ENCODE results near the gene HPCA. TPM values are rescaled to one million over a fixed set of nuclear protein-coding genes. Genes with fewer than 3 reads are reported as not detected.

The HPCA gene
- total RNA-seq, 8 experiments from 2014 or later: 0.54 to 22.3 (median 9.0) TPM

Other genes with a start within 250 kb of the HPCA start
- 10 to 100 TPM; 38.2 to 93.8 (median 52.5) TPM for gene ZBTB8OS, start 235.9 kb upstream of the HPCA start, total RNA-seq
- 100 to 1,000 TPM in 6 of 8 experiments, 10 to 100 TPM in 2; 74.6 to 407 (median 198) TPM for gene RBBP4, start 235.3 kb upstream of the HPCA start, total RNA-seq
- gene SYNC, start 183.7 kb upstream of the HPCA start, total RNA-seq: 10 to 100 TPM in 1 of 8 experiments, 1 to 10 TPM in 2, under 1 TPM in 5; 0.24 to 26.0 (median 0.49) TPM
- 100 to 1,000 TPM; 108 to 311 (median 190) TPM for gene YARS1, start 69.1 kb upstream of the HPCA start, total RNA-seq
- gene S100PBP, start 68.8 kb upstream of the HPCA start, total RNA-seq: 10 to 100 TPM; 20.3 to 57.0 (median 32.9) TPM
- 100 to 1,000 TPM in 1 of 8 experiments, 10 to 100 TPM in 4, 1 to 10 TPM in 3; 1.0 to 297 (median 49.6) TPM for gene FNDC5, start 15.6 kb upstream of the HPCA start, total RNA-seq
- 10 to 100 TPM in 3 of 8 experiments, 1 to 10 TPM in 5; 2.2 to 42.1 (median 8.2) TPM for gene TMEM54, start 14.9 kb downstream of the HPCA start, total RNA-seq
- 10 to 100 TPM in 6 of 8 experiments, 1 to 10 TPM in 2; 6.4 to 26.1 (median 22.3) TPM for gene RNF19B, start 78.3 kb downstream of the HPCA start, total RNA-seq
- gene AK2, start 150.4 kb downstream of the HPCA start, total RNA-seq: 100 to 1,000 TPM; 105 to 219 (median 163) TPM
- 10 to 100 TPM in 5 of 8 experiments, 1 to 10 TPM in 3; 4.7 to 15.5 (median 11.6) TPM for gene AZIN2, start 194.7 kb downstream of the HPCA start, total RNA-seq

Data from motor neuron (in vitro differentiated cells).